Tibial nerve (tissue), 4 donors: ENCODE results near the gene TBC1D22B. TPM values are rescaled to one million over a fixed set of nuclear protein-coding genes. Genes with fewer than 3 reads are reported as not detected.

Source experiments
- DNase-seq, 2 donors: peaks; one replicate each; pipeline ENCODE4 v3.0.0-alpha.2; 2019; ENCODE audit warnings: low spot score in 2 of 2
- H3K27ac ChIP-seq, 4 donors: fragments of 200-600 bp; sonication (generic) in 3 of 4; one replicate each; pipeline ENCODE4 v1.5.1; 2017 to 2019; ENCODE audit warnings: mild to moderate bottlenecking in 1 of 4
- H3K27me3 ChIP-seq, 2 donors: fragments of 200-600 bp; sonication (generic) in 1 of 2; one replicate each; pipeline versions ENCODE4 v1.5.1 to v1.6.0; 2017 to 2019
- H3K36me3 ChIP-seq, 3 donors: fragments of 200-600 bp; sonication (generic); one replicate each; pipeline ENCODE4 v1.5.1; 2018 to 2019
- H3K4me1 ChIP-seq, 4 donors: fragments of 200-600 bp; sonication (generic) in 3 of 4; one replicate each; pipeline ENCODE4 v1.5.1; 2017 to 2019
- H3K4me3 ChIP-seq, 4 donors: fragments of 200-600 bp; sonication (generic) in 3 of 4; one replicate each; pipeline ENCODE4 v1.5.1; 2017 to 2019; ENCODE audit warnings: mild to moderate bottlenecking in 1 of 4, moderate library complexity in 1 of 4
- H3K9me3 ChIP-seq, 4 donors: fragments of 200-600 bp; sonication (generic) in 3 of 4; one replicate each; pipeline ENCODE4 v1.5.1; 2017 to 2019
- EP300 ChIP-seq, 2 donors: sonication (generic); formaldehyde crosslinking; IDR thresholded peaks; one replicate each; pipeline ENCODE4 v1.6.1; 2017; ENCODE audit warnings: antibody characterized with exemption in 2 of 2, mild to moderate bottlenecking in 1 of 2
- POLR2A ChIP-seq, 2 donors: fragments of 450-650 bp; IDR thresholded peaks; one replicate each; pipeline ENCODE4 v1.6.1; 2017; ENCODE audit warnings: antibody characterized with exemption in 2 of 2, mild to moderate bottlenecking in 2 of 2, moderate library complexity in 2 of 2
- WGBS, 2 donors: methylation state at CpG; one replicate each; pipeline ENCODE4 v1.1.5; 2018; 5-methylcytosine and 5-hydroxymethylcytosine counted together
- total RNA-seq, 4 donors: library from RNA; depleted of rRNA; stranded (reverse); fragments of >200 nt; gene quantifications; one replicate each; pipeline ENCODE4 v1.1.0, GENCODE V29; 2016
- TF ChIP-seq, protein P1 (sequence below), 5 experiments: fragments of 200-600 bp in 3 of 5; fragments of 450-650 bp in 2 of 5; sonication (generic) in 3 of 5; IDR thresholded peaks; one replicate each; pipeline ENCODE4 v1.5.1; 2016 to 2019; ENCODE audit warnings: antibody characterized with exemption in 5 of 5, mild to moderate bottlenecking in 3 of 5, moderate library complexity in 2 of 5

Gene TBC1D22B
- total RNA-seq, 4 donors from 2014 or later, result 5.1 to 9.4 (median 7.7) TPM

DNA sequence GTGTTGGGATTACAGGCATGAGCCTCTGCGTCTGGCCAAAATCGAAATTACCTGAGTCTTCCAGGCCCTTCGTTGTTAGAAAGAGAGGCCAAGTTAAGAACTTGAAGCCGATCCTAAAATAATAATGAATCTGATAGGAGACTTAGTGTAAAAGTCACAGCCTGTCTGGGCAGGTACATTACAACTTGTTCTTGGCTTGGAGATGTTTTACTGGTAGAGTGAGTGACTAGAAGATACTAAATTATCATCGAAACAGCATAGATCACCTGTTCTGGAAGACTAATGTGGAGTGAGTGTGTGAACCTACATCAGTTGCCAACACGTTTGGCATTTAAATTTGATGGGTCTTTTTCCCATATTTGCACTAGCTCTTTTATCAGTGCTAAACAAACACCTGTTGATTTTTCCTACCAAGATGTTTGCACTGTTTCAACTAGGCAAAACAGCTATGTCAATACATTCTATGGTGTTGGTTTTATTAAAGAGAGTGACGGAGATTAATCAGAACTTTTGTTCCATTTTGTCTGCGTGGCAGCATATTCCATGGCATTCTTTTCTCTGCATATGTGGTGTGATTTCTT lies 5.0 kb downstream of the TBC1D22B start:
- H3K27ac ChIP-seq, result no peak overlapping the region
- peaks cover 0 to 5% (median 0%) of the 10 kb centered on the region in 4 donors for H3K9me3 ChIP-seq
- no peaks in the 10 kb centered on the region for H3K27me3 ChIP-seq
- H3K36me3 ChIP-seq, result no peaks in the 10 kb centered on the region
- 79 to 80% methylated on average over 8 of the region's 8 CpGs for WGBS, 2 donors
- no peak for TF ChIP-seq POLR2A (IDR thresholded peaks at IDR 0.05)
- TF ChIP-seq EP300 (IDR thresholded peaks at IDR 0.05), result no peak
- TF ChIP-seq, protein P1, sequence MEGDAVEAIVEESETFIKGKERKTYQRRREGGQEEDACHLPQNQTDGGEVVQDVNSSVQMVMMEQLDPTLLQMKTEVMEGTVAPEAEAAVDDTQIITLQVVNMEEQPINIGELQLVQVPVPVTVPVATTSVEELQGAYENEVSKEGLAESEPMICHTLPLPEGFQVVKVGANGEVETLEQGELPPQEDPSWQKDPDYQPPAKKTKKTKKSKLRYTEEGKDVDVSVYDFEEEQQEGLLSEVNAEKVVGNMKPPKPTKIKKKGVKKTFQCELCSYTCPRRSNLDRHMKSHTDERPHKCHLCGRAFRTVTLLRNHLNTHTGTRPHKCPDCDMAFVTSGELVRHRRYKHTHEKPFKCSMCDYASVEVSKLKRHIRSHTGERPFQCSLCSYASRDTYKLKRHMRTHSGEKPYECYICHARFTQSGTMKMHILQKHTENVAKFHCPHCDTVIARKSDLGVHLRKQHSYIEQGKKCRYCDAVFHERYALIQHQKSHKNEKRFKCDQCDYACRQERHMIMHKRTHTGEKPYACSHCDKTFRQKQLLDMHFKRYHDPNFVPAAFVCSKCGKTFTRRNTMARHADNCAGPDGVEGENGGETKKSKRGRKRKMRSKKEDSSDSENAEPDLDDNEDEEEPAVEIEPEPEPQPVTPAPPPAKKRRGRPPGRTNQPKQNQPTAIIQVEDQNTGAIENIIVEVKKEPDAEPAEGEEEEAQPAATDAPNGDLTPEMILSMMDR (IDR thresholded peaks at IDR 0.05), result no peak
- DNase-seq, result no peak
- H3K4me1 ChIP-seq, result peaks cover 0 to 18% (median 16%) of the 10 kb centered on the region in 4 donors
- no peak overlapping the region for H3K4me3 ChIP-seq

DNA sequence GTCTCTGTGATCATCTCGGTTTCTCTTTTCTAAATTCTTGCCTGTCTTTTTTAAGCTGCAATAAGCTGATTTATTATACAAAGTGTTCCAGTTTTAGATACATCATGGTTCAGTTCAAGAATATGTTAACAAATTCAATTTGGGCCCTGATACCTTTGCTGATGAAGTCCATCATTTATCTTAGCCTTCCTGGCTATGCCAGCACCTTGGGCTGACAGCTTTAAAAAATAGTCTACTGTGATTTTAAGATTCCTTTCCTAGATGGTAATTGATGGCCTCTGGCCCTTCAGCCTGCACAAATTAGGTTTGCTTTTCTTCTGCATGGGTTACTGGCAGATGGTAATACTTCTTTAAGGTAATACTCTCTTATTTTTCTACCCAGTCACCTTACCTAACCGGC lies 7.4 kb downstream of the TBC1D22B start:
- TF ChIP-seq POLR2A (IDR thresholded peaks at IDR 0.05) (no peak), EP300 (IDR thresholded peaks at IDR 0.05) (no peak)
- TF ChIP-seq, protein P1 (IDR thresholded peaks at IDR 0.05), result no peak
- Histone ChIP-seq H3K27me3 (no peaks in the 10 kb centered on the region), H3K4me3 (no peak overlapping the region), H3K36me3 (peaks cover 0 to 11% (median 0%) of the 10 kb centered on the region in 3 donors), H3K4me1 (no peaks in the 10 kb centered on the region), H3K9me3 (peaks cover 0 to 5% (median 0%) of the 10 kb centered on the region in 4 donors), H3K27ac (no peak overlapping the region)
- 79 to 85% methylated on average over 2 of the region's 2 CpGs for WGBS, 2 donors
- no peak for DNase-seq

DNA sequence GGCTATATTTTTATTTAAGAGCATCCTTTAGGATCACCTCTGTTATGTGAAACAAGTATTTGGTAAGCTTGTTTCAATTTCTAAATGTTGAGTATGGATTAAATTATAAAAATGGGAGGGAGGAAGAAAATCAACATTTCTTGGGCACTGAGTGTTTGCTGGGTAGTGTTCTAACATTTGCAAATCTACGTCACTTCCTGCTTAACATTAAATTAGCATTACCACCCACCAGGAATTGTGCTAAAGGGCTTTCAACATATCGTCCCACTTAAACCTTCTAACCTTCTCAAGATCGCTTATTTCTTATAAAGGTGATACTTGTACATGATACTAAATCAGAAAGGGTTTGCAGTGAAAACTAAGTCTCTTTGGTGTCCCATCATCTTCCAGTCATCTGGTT lies 8.3 kb downstream of the TBC1D22B start:
- H3K27ac ChIP-seq, result no peak overlapping the region

DNA sequence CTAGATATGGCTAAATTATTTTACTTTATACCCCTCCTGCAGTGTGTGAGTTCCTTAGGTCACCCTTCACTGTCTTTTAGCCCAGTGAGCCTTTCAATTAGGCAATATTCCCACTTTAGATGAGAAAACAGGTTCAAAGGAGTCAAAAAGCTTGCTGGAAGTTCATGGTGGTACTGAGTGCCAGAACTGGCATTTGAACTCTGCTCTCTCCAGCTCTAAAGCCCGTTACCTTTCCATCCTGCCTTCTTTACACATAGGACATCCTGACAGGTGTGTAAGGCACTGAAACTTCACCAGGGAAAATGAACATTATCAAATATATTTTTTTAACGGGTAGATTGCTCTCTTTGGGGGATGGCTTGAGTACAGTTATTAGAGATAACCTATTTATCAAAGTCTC lies 11.5 kb downstream of the TBC1D22B start:
- H3K9me3 ChIP-seq, result peaks cover 0 to 5% (median 0%) of the 10 kb centered on the region in 4 donors
- H3K27me3 ChIP-seq, result no peaks in the 10 kb centered on the region
- no peaks in the 10 kb centered on the region for H3K4me1 ChIP-seq
- H3K27ac ChIP-seq, result no peak overlapping the region
- H3K36me3 ChIP-seq, result peaks cover 0 to 27% (median 5%) of the 10 kb centered on the region in 3 donors
- DNase-seq, result no peak
- no peak overlapping the region for H3K4me3 ChIP-seq
- TF ChIP-seq, protein P1 (IDR thresholded peaks at IDR 0.05), result no peak
- TF ChIP-seq POLR2A (IDR thresholded peaks at IDR 0.05) (no peak), EP300 (IDR thresholded peaks at IDR 0.05) (no peak)
- 86 to 92% methylated on average over 2 of the region's 2 CpGs for WGBS, 2 donors

More for the DNA sequence above, 8.3 kb downstream of the TBC1D22B start:
- Histone ChIP-seq H3K9me3 (peaks cover 0 to 5% (median 0%) of the 10 kb centered on the region in 4 donors), H3K4me3 (no peak overlapping the region), H3K4me1 (no peaks in the 10 kb centered on the region), H3K36me3 (peaks cover 0 to 20% (median 4%) of the 10 kb centered on the region in 3 donors), H3K27me3 (no peaks in the 10 kb centered on the region)
- WGBS, 2 donors, result 83 to 87% methylated on average over 3 of the region's 3 CpGs
- TF ChIP-seq EP300 (IDR thresholded peaks at IDR 0.05) (no peak), POLR2A (IDR thresholded peaks at IDR 0.05) (no peak)
- TF ChIP-seq, protein P1 (IDR thresholded peaks at IDR 0.05), result no peak
- DNase-seq, result no peak

DNA sequence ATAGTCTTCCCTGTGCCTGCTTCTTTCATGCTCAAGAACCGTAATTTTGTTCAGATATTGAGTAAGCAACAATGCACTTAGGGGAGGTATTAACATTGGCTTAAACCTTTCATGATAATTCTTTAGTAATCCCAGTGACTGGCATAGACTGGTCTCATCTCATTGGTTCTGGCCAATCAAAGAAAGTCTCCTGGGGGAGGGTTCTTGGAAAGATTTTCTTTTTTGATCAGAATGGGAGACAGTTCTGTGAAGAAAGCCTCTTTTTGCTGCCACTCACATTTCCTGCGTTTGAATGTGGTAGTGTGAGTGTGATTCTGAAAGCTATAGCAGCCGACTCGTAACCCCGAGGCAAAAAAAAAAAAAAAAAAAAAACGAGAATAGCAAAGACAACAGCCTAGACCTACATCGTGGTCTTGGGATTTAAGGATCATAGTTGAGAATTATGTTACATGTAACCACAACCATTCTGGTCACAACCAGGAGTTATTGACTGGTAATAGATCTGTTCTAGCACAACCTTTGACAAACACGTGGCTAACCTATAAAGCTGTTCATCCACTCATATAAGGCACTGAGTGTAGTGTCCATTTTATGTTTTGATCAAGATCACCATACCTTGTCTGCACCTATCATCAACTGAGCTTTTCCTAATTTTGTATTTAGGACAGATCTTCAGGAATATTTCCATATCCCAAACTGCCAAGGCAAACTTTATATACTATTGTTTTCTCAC lies 15.4 kb downstream of the TBC1D22B start:
- Histone ChIP-seq H3K27me3 (no peaks in the 10 kb centered on the region), H3K27ac (no peak overlapping the region), H3K9me3 (no peaks in the 10 kb centered on the region), H3K4me3 (no peak overlapping the region), H3K4me1 (no peaks in the 10 kb centered on the region), H3K36me3 (peaks cover 0 to 27% (median 5%) of the 10 kb centered on the region in 3 donors)
- TF ChIP-seq, protein P1 (IDR thresholded peaks at IDR 0.05), result no peak
- no peak for TF ChIP-seq EP300 (IDR thresholded peaks at IDR 0.05)
- no peak for DNase-seq
- 54 to 55% methylated on average over 8 of the region's 8 CpGs for WGBS, 2 donors
